AG04449 (cell line): ENCODE data around the gene IDS.
"Not testable (repeated sequence)": the region's sequence is repeated elsewhere in the genome, so short reads cannot be mapped to it uniquely, and the experiment has no call there.

Source experiments
- CTCF ChIA-PET: fragments of 350-600 bp; formaldehyde crosslinking; extraction: SDS; loops from one replicate; lab custom pipeline; 2021; ENCODE audit warnings: antibody characterized with exemption; lab: Yijun Ruan, JAX
- POLR2A ChIA-PET: fragments of 400-600, 350-600 bp; formaldehyde crosslinking; extraction: SDS; loops from one replicate; lab custom pipeline; 2020; ENCODE audit warnings: antibody characterized with exemption, inconsistent platforms; lab: Yijun Ruan, JAX
- DNase-seq: peaks from one replicate; pipeline ENCODE4 v3.0.0-alpha.2; 2010; ENCODE audit warnings: low read depth, low spot score
- H3K4me3 ChIP-seq: 2 replicates; pipeline ENCODE4 v1.5.1; 2011; ENCODE audit warnings: low read depth, mild to moderate bottlenecking, control low read depth, low read length
- TF ChIP-seq, protein P1 (sequence below): IDR thresholded peaks from one replicate; pipeline ENCODE4 v1.5.1; 2011; ENCODE audit warnings: mild to moderate bottlenecking, moderate library complexity, low read length, control low read depth, inconsistent platforms; ENCODE audit not compliant: insufficient read depth; ENCODE audit errors: missing control alignments

Gene IDS

DNA sequence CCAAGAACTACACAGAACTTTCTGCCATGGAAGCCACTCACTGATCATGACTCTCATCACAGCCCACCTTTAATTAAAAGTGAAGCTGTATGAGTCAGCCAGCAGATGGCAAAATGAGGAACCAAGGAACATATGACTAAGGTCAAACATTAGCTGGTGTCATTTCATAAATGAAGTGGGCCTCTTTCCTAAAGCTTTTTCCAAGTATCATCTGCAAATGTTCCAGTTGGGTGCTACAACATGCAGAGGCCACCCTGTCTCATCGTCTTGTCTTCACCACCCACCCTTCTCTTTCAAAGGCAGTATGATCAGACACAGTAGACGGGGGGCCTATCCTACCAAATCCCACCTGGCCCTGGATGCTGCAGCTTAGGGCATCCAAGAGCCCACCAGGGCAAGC, 26.5 kb upstream of the IDS start:
- CTCF ChIA-PET = no interaction called here
- H3K4me3 ChIP-seq = no peak overlapping the region
- POLR2A ChIA-PET = no interaction called here
- no peak for DNase-seq
- TF ChIP-seq, protein P1, sequence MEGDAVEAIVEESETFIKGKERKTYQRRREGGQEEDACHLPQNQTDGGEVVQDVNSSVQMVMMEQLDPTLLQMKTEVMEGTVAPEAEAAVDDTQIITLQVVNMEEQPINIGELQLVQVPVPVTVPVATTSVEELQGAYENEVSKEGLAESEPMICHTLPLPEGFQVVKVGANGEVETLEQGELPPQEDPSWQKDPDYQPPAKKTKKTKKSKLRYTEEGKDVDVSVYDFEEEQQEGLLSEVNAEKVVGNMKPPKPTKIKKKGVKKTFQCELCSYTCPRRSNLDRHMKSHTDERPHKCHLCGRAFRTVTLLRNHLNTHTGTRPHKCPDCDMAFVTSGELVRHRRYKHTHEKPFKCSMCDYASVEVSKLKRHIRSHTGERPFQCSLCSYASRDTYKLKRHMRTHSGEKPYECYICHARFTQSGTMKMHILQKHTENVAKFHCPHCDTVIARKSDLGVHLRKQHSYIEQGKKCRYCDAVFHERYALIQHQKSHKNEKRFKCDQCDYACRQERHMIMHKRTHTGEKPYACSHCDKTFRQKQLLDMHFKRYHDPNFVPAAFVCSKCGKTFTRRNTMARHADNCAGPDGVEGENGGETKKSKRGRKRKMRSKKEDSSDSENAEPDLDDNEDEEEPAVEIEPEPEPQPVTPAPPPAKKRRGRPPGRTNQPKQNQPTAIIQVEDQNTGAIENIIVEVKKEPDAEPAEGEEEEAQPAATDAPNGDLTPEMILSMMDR = no peak

DNA sequence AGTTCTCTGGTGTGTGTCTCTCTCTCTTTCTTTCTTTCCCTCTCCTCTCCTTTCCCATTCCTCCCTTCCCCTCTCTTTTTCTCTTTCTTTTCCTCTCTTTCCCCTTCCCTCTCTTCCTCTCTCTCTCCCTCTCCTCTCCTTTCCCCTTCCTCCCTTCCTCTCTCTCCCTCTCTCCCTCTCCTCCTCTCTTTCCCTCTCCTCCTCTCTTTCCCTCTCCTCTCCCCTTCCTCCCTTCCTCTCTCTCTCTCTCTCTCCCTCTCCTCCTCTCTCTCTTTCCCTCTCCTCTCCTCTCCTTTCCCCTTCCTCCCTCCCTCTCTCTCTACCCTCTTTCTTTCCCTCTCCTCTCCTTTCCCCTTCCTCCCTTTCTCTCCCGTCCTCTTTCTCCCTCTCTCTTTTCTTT, 23.3 kb upstream of the IDS start:
- no peak overlapping the region for H3K4me3 ChIP-seq
- ChIA-PET CTCF (interaction anchor here (0.8 to 1.8 kb wide), 4 partner anchors 10 to 16 kb away, joined by 3 to 6 read pairs (median 4); no protein-coding TSS in a partner anchor), POLR2A (interaction anchor here (1.0 kb wide), 1 partner anchor 23 kb away, joined by 3 read pairs; the partner anchor contains the start of gene IDS)
- TF ChIP-seq, protein P1 = no peak
- DNase-seq = no peak

DNA sequence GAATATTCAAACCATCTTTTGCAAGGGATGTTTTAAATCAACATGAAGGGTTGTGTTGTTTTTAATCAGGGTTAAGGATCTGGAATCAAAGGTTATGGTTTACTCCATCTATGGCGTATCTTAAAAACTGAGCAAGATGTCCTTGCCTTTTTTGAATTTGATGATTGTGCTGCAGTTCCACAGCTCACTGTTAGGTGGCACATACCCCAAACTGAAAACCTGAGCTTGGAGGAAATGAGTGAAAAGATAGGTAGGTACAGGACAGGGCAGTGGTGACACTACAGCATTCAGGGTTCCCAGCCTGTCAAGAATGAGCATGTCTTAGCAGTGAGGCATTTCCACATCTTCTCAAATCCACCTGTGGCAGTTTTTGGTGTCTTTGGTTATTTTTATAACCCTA, 22.6 kb upstream of the IDS start:
- no peak for DNase-seq
- H3K4me3 ChIP-seq = no peak overlapping the region
- POLR2A ChIA-PET = interaction anchor here (1.0 kb wide), 1 partner anchor 23 kb away, joined by 3 read pairs; the partner anchor contains the start of gene IDS
- TF ChIP-seq, protein P1 = peak; percentile 41
- CTCF ChIA-PET = interaction anchor here (1.4 kb wide), 1 partner anchor 15 kb away, joined by 6 read pairs; no protein-coding TSS in a partner anchor

DNA sequence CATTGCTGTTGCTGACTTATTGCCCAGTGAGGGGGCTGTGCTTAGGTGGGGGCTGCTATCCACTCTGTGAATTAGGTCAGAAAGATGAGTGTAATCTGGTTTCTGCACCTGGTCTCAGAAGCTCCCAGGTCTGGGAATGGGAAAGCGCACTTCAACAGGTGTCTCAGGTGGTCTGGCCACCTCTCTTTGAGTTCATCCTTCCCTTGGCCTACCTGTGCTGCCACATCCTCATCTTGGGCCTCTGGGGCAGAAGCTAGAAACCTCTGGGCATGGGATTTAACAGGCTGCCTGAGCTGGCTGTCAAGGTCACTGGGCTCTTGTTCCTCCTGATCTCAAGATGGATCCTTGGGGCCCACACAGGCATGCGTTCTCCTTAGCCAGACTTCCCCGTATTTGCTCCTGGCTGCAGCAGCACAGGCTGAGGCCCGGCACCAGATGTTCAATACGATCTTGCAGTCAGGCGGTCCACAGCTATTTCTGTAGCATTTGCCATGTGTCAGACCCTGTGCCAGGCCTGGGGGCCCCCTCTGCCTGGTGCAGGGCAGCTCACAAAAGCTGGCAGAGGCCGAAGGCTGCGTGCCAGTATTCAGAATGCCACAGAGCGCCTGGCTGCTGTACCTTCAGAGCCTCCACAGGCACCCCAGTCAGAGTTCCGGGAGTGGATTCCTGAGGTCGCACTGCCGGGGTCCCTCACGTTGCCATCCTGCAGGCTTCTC, 21.4 kb upstream of the IDS start:
- DNase-seq, POLR2A ChIA-PET, H3K4me3 ChIP-seq: not testable (repeated sequence)
- CTCF ChIA-PET = interaction anchor here (1.1 to 1.6 kb wide), 2 partner anchors 13 to 14 kb away, joined by 3 read pairs; no protein-coding TSS in a partner anchor

DNA sequence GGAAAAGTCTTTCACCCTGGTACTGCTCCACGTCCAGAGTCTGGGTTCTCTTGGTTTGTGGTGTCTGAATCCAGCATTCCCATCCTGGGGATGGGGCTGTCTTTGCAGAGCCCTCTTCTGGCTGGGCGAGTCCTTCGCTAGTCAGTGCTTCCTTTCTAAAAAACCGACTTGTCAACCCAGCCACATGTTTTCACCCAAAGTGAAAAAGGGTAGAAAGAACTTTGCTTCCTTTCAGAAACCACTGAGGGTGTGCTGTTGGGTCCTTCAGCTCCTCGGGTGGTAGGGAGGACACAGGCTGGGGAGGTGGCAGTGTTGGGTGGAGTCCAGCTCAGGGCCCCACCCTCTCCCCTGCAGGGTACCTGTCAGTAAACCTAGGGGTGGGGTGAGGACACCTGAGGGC, 20.8 kb upstream of the IDS start:
- H3K4me3 ChIP-seq, DNase-seq, POLR2A ChIA-PET: not testable (repeated sequence)
- CTCF ChIA-PET = interaction anchor here (1.1 to 1.6 kb wide), 2 partner anchors 14 kb away, joined by 3 read pairs; no protein-coding TSS in a partner anchor

DNA sequence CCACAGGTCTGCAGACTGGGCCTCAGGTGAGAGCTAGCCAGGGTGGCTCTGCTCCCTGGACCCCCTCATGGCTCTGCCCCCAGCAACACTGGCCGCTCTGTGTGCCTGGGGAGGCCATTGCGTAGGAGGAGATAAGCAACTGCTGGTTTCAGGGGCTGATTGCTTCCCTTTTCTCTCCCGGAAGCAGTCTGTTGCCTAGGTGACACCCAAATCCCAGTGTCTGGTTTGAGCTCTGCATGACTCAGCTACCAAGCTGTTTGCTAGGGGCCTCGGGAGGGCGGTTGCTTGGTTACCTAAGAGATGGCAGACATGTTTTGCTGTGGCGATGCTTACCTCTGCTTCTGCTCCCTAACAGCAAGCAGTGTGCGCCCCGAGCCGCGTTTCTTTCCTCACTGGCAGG, 20.3 kb upstream of the IDS start:
- H3K4me3 ChIP-seq, POLR2A ChIA-PET, CTCF ChIA-PET, DNase-seq: not testable (repeated sequence)

DNA sequence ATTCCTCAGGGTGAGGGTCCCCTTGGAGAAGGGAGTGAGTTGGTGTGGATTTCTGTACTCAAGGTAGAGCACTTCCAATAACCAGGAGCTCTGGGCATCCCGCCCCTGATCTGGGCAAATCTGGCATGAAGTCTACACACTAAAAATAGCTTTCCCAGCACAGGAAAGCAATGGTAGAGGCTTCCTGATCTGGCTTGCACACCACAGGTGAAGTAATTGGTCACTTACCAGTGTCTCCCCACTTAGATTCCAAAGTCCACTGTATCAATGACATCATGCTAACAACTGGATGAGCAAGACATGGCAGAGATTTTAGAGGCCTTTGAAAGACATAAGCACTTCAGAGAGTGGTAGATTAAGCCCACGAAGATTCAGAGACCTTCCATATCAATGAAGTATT, 17.8 kb upstream of the IDS start:
- TF ChIP-seq, protein P1 = no peak
- CTCF ChIA-PET = interaction anchor here (2.2 kb wide), 1 partner anchor 11 kb away, joined by 25 read pairs; no protein-coding TSS in a partner anchor
- POLR2A ChIA-PET = no interaction called here
- no peak for DNase-seq
- no peak overlapping the region for H3K4me3 ChIP-seq
